Keratinocyte (primary cell): ENCODE data around the gene PRKCE. TPM values are rescaled to one million over a fixed set of nuclear protein-coding genes. Genes with fewer than 3 reads are reported as not detected.

Source experiments
- DNase-seq: peaks from one replicate; pipeline ENCODE4 v3.0.0-alpha.2; 2011; ENCODE audit warnings: low read depth, missing footprints, low spot score
- FAIRE-seq: peaks from 2 replicates; lab custom pipeline; 2011; peaks lifted over from hg19 to GRCh38; lab: Jason Lieb, UNC
- H2AFZ ChIP-seq: 2 replicates; pipeline ENCODE4 v1.6.0; 2012; ENCODE audit warnings: low read length, control low read depth, inconsistent platforms; ENCODE audit not compliant: control insufficient read depth
- H3K27ac ChIP-seq: 2 replicates; pipeline ENCODE4 v1.5.1; 2011; ENCODE audit warnings: low read length; ENCODE audit not compliant: control insufficient read depth, insufficient read depth
- H3K27me3 ChIP-seq: 3 replicates; pipeline ENCODE4 v1.6.0; 2011; ENCODE audit warnings: low read length; ENCODE audit not compliant: control insufficient read depth, insufficient read depth; ENCODE audit errors: extremely low read depth
- H3K36me3 ChIP-seq, 2 experiments: 2 replicates in 1 of 2; 3 replicates in 1 of 2; pipeline ENCODE4 v1.5.1; 2011; ENCODE audit warnings: low read length in 2 of 2, mild to moderate bottlenecking in 1 of 2; ENCODE audit not compliant: control insufficient read depth in 2 of 2, insufficient read depth in 2 of 2; ENCODE audit errors: extremely low read depth in 1 of 2
- H3K4me1 ChIP-seq: 3 replicates; pipeline ENCODE4 v1.5.1; 2011; ENCODE audit warnings: low read length; ENCODE audit not compliant: control insufficient read depth, insufficient read depth; ENCODE audit errors: extremely low read depth
- H3K4me2 ChIP-seq: 3 replicates; pipeline ENCODE4 v1.6.0; 2011; ENCODE audit warnings: low read depth, low read length; ENCODE audit not compliant: control insufficient read depth, insufficient read depth; ENCODE audit errors: extremely low read depth
- H3K4me3 ChIP-seq, 3 experiments: fragments of 200-600 bp in 1 of 3; sonication (generic) in 1 of 3; 2 replicates in 2 of 3; 3 replicates in 1 of 3; pipeline ENCODE4 v1.5.1; 2011 to 2016; ENCODE audit warnings: low read length in 3 of 3, mild to moderate bottlenecking in 3 of 3, control low read depth in 2 of 3, inconsistent platforms in 1 of 3, low read depth in 1 of 3, mixed read lengths in 1 of 3, mixed run types in 1 of 3, moderate library complexity in 1 of 3; ENCODE audit not compliant: control insufficient read depth in 2 of 3, insufficient read depth in 2 of 3; ENCODE audit errors: extremely low read depth in 1 of 3
- H3K79me2 ChIP-seq: 2 replicates; pipeline ENCODE4 v1.6.0; 2012; ENCODE audit warnings: low read length; ENCODE audit not compliant: control insufficient read depth, insufficient read depth
- H3K9ac ChIP-seq: 3 replicates; pipeline ENCODE4 v1.6.0; 2011; ENCODE audit warnings: low read length; ENCODE audit not compliant: control insufficient read depth, insufficient read depth; ENCODE audit errors: extremely low read depth
- H3K9me1 ChIP-seq: 3 replicates; pipeline ENCODE4 v1.6.0; 2011; ENCODE audit warnings: low read length; ENCODE audit not compliant: control insufficient read depth, insufficient read depth; ENCODE audit errors: extremely low read depth
- H3K9me3 ChIP-seq: 2 replicates; pipeline ENCODE4 v1.5.1; 2012; ENCODE audit warnings: low read depth, low read length; ENCODE audit not compliant: control insufficient read depth
- H4K20me1 ChIP-seq: 3 replicates; pipeline ENCODE4 v1.6.0; 2011; ENCODE audit warnings: low read length; ENCODE audit not compliant: control insufficient read depth, insufficient read depth; ENCODE audit errors: extremely low read depth
- EZH2 ChIP-seq: IDR thresholded peaks from one replicate; pipeline ENCODE4 v1.6.1; 2012; ENCODE audit warnings: inconsistent platforms, mild to moderate bottlenecking, low read length, moderate library complexity
- dilution Hi-C: fragments of 300-500 bp; cut with MboI; formaldehyde crosslinking; loops from one replicate; pipeline ENCODE4 v1.7.0; 2020; ENCODE audit warnings: low sequenced_read_pairs; ENCODE audit not compliant: extremely low pct_ligation_motif_present
- polyA plus RNA-seq, 5 experiments: library from polyadenylated mRNA; depleted of rRNA in 3 of 5; stranded (reverse) in 3 of 5; stranded (forward) in 1 of 5; unstranded in 1 of 5; fragments of >200 nt; gene quantifications; 1 replicate in 1 of 5; 2 replicates in 3 of 5; 3 replicates in 1 of 5; pipeline versions ENCODE4 v1.2.1 to v1.2.3, GENCODE V29; 2011 to 2012; ENCODE audit warnings: missing spikeins in 2 of 5, low read depth in 1 of 5, low replicate concordance in 1 of 5
- TF ChIP-seq, protein P1 (sequence below), 3 experiments: IDR thresholded peaks in 1 of 3; conservative IDR thresholded peaks in 1 of 3; optimal IDR thresholded peaks in 1 of 3; 2 replicates in 2 of 3; 3 replicates in 1 of 3; pipeline versions ENCODE3 to v1.5.1; 2011; ENCODE audit warnings: low read length in 3 of 3, mild to moderate bottlenecking in 3 of 3, moderate library complexity in 2 of 3, control low read depth in 1 of 3, inconsistent platforms in 1 of 3; ENCODE audit not compliant: insufficient read depth in 2 of 3; ENCODE audit errors: extremely low read depth in 1 of 3

PRKCE gene
- polyA plus RNA-seq, 1 donor (not counting 4 experiments of a cell fraction or from before 2014, with no cell fraction given), result 2.0 TPM

DNA sequence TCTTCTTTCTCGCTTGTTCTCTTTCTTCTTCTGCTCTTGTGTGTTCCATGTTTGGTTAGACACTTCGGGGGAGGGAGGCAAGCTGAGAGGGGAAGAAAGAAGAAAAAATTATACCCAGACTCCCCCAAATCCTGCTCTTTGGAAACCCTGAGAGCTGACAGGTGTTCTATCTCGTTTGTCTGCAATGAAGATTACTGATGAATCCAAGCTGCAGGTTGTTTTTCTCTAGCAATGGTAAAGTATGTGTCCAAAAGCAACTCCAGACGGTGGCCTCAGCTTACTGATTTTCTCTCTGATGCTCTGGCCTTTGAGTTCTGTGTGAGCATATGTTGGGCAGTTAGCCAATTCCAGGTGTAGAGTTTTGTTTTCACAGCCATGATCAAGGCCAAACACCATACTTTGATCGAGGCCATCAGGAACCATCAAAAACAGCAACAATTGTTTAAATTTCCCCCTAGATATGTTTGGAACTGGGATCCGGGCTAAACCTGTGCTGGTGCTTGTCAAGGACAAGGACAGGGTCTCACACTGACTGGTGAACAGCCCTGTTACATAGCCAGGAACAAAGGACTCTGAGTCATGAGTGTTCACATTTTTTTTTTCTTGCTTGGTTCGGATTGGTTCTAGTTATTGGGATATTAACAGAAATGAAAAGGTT lies 142.0 kb downstream of the PRKCE start:
- dilution Hi-C loops, result no loop called here
- H3K9ac ChIP-seq, result no peak overlapping the region
- no peak for FAIRE-seq
- H3K4me1 ChIP-seq, result peaks cover 8% of the 10 kb centered on the region
- H3K36me3 ChIP-seq, result no peaks in the 10 kb centered on the region
- no peaks in the 10 kb centered on the region for H3K79me2 ChIP-seq
- no peak overlapping the region for H2AFZ ChIP-seq
- H3K9me3 ChIP-seq, result no peaks in the 10 kb centered on the region
- H3K27me3 ChIP-seq, result no peaks in the 10 kb centered on the region
- H4K20me1 ChIP-seq, result peaks cover 5% of the 10 kb centered on the region
- TF ChIP-seq, protein P1, sequence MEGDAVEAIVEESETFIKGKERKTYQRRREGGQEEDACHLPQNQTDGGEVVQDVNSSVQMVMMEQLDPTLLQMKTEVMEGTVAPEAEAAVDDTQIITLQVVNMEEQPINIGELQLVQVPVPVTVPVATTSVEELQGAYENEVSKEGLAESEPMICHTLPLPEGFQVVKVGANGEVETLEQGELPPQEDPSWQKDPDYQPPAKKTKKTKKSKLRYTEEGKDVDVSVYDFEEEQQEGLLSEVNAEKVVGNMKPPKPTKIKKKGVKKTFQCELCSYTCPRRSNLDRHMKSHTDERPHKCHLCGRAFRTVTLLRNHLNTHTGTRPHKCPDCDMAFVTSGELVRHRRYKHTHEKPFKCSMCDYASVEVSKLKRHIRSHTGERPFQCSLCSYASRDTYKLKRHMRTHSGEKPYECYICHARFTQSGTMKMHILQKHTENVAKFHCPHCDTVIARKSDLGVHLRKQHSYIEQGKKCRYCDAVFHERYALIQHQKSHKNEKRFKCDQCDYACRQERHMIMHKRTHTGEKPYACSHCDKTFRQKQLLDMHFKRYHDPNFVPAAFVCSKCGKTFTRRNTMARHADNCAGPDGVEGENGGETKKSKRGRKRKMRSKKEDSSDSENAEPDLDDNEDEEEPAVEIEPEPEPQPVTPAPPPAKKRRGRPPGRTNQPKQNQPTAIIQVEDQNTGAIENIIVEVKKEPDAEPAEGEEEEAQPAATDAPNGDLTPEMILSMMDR (optimal IDR thresholded peaks at IDR 0.05 in 1 of 3, IDR thresholded peaks at IDR 0.05 in 1 of 3, conservative IDR thresholded peaks at IDR 0.05 in 1 of 3; ENCODE audit: extremely low read depth in 1 of 3, insufficient read depth in 2 of 3, low read length in 3 of 3), result no peak
- no peak for TF ChIP-seq EZH2
- no peak overlapping the region for H3K4me2 ChIP-seq
- no peak for DNase-seq
- H3K4me3 ChIP-seq, result no peak overlapping the region
- no peaks in the 10 kb centered on the region for H3K9me1 ChIP-seq
- no peak overlapping the region for H3K27ac ChIP-seq

DNA sequence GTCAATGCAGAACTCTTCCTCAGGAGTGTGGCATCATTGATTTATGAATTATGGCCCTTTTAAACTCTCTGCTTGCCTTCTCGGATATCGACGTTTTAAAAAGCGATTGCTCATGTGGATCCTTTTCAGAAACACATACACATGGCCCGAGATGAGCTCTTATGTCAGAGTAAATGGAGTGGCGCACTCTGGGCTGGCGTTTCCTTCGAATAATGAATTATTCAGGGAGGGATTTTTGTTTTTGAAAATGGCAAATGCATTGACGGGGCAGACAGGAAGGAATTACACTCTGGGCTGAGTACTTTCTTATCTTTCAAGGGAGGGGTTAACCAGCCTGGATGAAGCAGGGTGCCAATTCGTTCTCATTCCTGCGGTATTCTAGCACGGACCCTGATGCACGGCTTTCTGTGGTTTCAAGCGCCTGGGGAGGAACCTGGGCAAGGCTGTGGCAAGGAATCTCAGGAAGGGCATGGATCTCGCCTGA lies 142.7 kb downstream of the PRKCE start:
- dilution Hi-C loops, result no loop called here
- H3K27me3 ChIP-seq, result no peaks in the 10 kb centered on the region
- H3K36me3 ChIP-seq, result no peaks in the 10 kb centered on the region
- TF ChIP-seq, protein P1 (optimal IDR thresholded peaks at IDR 0.05 in 1 of 3, IDR thresholded peaks at IDR 0.05 in 1 of 3, conservative IDR thresholded peaks at IDR 0.05 in 1 of 3; ENCODE audit: extremely low read depth in 1 of 3, insufficient read depth in 2 of 3, low read length in 3 of 3), result no peak
- no peak for TF ChIP-seq EZH2
- H3K4me2 ChIP-seq, result no peak overlapping the region
- H2AFZ ChIP-seq, result no peak overlapping the region
- no peaks in the 10 kb centered on the region for H3K9me1 ChIP-seq
- no peak overlapping the region for H3K27ac ChIP-seq
- DNase-seq (no peak), FAIRE-seq (no peak)
- peaks cover 8% of the 10 kb centered on the region for H3K4me1 ChIP-seq
- H4K20me1 ChIP-seq, result peaks cover 5% of the 10 kb centered on the region
- H3K4me3 ChIP-seq, result no peak overlapping the region
- no peaks in the 10 kb centered on the region for H3K79me2 ChIP-seq
- H3K9ac ChIP-seq, result no peak overlapping the region
- H3K9me3 ChIP-seq, result no peaks in the 10 kb centered on the region
